IPS-NIHi7 (cell line): Measurements from ENCODE around the gene ANKRD31.
"Not testable (repeated sequence)": the region's sequence is repeated elsewhere in the genome, so short reads cannot be mapped to it uniquely, and the experiment has no call there.

Source experiments
- DNase-seq: peaks from one replicate; pipeline ENCODE4 v3.0.0; 2012; ENCODE audit warnings: mixed read lengths; ENCODE audit errors: extremely low spot score

The ANKRD31 gene, protein sequence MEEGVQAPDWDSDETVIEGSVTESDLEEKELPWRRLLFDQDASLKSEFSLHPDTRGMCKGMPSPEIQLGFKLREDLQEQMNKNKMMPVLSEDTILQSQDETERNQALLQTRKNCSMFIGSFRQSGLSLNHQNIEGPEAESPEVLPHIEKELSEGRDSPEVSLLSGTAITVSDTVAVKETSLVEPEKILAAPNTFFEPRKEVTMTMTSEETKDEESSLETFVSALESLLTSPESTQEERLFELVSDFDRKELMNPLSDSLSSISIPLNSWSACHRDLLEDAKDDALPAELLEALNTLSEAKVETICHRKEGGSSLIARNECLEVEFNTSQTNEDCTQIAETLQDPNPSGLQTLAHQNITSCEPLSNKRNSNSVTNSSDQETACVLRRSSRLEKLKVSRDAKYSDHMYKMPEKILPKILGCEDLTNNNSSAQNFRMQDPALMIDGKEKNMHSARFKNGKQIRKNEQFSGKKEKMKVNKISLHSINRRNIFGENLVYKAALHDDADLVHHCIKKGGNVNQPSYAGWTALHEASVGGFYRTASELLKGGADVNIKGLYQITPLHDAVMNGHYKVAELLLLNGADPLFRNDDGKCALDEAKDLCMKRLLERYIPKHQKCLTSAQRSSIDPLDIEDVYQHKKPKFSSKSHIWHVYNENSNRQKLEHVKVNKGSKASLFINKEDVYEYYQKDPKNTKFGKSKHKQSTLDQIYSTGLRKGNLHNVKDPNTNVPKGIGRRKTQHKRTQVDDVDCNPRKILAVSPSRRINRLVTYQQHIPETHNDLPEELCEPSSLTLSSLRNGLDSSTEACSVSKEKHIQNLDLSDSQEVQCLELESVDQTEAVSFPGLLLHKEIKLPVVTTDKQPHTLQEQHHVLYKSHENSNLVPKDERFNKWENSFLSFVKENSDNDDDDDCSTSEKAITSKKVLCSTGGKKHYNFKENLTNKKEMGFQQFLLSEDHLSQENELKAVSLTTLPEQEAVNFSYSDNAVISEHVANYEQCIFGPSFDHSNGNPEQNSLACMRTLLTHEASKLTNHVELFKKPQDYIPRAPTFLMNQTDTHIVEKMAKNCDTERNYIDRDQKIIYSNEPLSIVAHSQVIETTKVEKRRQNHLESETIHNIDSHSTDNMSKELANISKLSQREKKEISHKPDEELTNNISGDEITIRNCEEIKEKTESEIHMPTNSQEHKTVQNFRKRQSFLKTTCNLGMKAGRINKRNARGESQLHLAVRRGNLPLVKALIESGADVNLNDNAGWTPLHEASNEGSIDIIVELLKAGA (N-terminal part only)

DNA sequence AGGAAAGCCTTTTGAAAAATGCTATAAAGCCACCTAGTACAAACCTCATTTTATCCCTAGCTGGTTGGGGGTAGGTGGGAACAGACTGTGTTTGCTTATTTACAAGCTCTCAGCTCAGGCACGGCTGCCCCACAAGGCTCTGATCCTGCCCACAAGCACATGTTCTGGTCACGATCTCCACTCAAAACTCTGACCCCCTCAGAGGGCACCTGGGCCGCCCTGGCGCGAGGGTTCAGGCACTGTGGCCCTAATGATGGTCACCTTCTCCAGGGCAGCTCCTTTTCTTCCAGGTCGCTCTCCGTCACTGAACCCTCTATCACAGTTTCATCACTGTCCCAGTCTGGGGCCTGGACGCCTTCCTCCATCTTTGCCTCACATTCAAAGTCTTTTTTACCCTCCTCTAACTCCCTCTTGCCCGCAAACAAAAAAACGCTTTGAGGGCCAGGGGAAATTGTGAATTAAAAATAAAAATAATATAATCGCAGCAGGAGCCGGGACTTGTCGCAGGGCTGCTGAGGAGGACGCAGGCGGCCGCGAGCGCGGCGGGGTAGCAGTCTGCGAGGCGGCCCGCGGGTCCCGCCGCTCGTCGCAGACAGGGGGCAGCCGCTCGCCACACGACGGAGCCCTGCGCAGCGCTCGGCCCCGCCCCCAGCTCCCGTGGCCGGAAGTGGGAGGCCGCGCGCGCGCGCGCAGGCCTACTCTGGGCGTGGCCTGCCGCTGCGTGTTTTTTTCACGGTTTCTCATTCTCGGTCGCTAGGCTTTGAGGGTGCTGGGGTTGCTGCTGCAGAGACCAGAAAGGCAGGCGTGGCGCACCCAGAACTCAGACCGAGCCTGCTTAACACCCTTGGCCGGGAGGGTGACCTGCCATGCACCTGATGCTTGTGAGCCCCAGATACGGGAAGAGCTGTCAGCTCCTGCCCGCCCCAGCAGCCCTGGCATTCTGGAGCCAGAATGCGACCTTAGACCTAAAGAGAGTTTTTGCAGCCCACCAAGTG is at the start of gene ANKRD31:
Gene ANKRD31 (minus strand): TSS at position 557 of the 995 bp plus-strand sequence. CDS start 192 bp downstream, at position 365.
- DNase-seq: peak; percentile 93

DNA sequence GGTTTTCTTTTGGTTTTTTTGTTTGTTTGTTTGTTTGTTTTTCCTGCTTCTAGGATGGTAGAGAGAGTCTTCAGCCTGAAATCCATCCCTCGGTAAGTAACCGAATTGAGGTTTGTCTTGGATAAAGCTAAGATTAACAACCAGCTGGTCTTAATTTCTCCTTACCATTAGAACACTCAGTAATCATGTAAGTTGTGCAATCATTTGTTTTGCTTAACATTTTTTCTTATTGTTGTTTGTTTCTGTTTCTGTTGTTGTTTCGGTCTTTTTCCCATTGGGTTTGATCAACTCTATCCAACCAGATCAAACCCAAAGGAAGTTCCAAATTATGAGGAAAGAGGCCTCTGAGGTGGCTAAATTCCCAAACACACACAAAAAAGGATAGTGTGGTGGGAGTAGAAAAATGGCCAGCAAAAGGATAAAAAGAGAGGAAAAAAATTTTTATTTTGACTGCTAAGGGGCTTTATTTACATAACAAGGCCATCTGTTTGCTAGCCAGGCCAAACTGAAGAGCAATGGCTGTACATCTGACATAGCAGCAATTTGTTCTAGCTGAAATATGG is 49.6 kb upstream of the ANKRD31 start:
- DNase-seq: no peak

DNA sequence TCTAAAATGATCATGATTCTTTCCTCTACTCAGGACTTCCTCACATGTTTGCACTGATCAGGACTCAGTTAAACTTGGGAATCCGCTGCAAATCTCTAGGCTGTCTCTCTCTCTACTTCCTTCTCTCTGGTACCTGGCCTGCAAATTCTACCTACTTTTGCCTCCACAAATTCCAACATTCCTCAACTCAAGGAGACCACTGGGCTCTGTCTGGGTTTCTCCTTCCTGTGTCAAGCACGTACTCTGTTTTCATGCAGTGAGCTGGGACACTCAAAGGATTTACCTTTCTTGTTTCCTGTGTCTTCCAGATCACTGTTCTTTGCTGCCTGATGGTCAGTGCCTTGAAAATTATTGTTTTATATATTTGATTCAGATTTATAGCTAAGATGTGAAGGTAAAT is 45.9 kb upstream of the ANKRD31 start:
- no peak for DNase-seq

DNA sequence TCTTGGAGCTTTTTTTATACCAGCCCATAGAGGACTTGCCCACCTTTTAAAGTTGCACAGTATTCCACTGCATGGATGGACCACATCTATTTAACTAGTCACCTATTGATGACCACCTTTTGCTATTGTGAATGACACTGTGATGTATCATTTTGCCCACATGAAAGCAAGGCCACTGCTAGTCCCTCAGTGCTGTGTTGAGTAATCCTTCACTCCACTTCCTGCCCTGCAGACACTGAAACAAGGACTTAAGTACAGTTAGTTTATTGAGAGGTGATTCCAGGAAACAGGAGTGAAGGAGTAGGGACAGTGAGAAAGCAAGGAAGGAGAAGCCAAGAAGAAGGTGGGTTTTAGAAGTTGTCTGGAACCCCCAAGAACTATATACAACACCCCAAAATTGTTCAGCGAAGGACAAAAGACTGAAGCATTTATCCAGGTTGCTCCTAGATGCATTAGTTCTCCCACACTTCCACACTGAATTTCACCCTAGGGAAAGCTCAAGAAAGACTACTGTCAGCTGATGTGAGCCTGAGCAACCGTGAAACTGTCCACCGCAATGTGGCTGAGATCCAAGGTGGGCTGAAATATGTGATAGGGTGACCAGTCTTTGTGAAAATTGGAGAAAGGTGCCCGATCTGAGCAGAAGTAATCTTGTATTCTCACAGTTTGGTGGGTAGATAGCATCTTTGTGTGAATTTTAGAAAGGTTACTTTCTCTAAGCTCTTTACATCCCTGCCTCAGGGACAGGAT is 45.2 kb upstream of the ANKRD31 start:
- no peak for DNase-seq

DNA sequence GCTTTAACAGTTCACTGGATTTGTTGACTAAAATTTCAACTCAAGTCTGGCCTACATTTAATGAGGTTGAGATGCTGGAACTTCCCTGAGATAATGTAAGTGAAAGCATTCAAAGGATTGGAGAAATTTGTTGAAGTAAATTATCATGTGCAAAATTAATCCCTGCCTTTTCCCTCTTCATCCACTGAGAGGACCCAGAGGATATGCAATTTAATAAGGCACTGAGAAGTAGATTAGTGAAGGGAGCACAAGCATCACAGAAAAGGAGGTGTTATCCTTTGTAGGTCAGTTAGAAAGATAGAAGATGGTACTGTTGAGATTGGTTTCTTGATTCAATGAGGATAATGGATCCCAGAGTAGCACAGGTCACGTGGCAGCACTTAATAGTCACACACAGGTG is 42.6 kb upstream of the ANKRD31 start:
- DNase-seq: no peak

DNA sequence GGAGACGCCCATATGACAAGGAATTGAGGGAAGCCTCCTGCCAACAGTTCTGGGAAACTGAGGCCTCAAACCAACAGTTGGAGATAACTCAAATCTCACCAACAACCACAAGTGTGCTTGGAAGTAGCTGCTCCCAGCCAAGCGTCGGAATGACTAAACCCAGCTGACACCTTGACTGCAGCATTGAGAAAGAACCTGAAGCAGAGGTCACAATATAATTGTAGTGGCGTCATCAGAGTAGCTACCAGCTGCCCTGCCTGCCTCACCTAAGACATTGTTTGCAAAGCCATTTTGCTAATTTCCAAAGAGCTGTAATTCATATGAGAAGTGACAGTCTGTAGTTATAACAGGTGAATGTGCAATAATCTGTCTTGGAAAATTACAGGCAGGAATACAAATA is 40.8 kb upstream of the ANKRD31 start:
- no peak for DNase-seq

DNA sequence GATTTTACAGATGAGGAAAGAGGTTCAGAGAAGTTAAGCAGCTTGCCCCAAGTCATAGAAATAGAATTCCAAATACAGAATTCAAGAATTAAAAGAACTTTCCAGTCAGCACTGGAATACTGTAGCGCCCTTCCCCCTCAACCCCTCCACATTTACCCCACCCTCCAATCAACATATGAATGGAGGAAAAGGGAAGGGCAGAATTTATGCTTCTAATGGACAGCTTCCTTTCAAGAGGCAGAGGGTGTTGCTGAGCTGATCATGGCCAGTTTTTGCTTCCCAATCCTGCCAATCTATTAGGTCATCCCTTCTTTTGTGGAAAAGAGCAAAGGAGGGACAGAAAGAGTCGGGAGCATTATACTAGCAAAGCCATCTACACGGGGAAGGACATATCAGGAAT is 39.1 kb upstream of the ANKRD31 start:
- DNase-seq: peak; percentile 51

DNA sequence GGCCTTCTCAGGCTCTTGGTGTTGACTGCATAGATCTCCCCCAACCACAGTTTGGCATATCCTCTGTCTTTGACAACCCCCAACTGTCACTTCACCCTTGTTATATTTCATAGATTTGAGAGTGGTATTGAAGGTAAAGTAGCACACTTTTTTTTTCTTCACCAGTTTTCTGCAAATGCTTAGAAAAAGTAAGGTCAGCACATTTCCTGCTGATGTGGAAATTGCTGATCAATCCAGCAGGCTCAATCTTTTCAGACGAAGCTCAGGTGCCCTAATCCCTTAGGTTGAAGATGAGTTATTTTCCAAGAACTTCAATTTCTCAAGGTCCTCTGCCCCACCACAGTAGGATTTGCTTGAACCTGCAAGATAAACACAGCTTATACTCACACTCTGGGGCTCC is 38.5 kb upstream of the ANKRD31 start:
- no peak for DNase-seq

DNA sequence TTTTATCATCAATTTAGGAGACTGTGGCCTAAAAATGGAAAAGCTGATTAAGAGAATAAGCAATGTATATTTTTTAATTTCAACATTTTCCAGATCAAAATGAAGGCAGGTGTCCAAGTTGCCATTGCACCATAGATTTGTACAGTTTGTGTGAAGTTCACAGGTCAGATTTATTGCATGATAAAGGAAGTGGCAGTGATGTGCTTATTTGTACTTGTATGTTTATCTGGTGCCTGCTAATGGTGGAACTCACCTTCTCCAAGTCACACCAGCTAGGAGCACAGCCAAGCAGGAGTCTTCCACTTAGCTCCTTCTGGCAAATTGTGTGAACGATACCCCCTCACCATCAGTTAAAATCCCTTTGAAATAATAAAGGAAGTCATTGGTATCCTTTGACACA is 37.8 kb upstream of the ANKRD31 start:
- no peak for DNase-seq

DNA sequence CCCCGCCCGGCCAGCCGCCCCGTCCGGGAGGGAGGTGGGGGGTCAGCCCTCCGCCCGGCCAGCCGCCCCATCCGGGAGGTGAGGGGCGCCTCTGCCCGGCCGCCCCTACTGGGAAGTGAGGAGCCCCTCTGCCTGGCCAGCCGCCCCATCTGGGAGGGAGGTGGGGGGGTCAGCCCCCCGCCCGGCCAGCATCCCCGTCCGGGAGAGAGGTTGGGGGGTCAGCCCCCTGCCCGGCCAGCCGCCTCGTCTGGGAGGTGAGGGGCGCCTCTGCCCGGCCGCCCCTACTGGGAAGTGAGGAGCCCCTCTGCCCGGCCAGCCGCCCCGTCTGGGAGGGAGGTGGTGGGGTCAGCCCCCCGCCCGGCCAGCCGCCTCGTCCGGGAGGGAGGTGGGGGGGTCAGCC is 33.9 kb upstream of the ANKRD31 start:
- not testable (repeated sequence) for DNase-seq

DNA sequence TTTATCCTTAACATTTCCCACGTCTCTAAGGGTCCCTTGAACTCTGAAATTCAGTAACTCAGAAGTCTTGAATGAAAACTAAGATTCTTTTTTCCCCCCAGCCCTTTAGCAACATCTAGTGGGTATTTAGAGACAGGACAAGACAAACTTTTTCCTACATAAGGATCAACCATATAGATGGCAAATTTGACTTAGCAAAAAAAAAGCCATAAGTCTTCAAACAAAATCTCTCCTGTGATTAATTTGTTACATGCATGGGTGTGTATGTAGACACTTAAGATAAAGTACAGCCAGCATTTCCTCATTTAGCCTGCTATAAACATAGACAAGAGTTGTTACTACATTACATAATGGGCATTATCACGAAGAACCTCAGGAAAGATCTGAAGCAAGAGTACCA is 29.1 kb upstream of the ANKRD31 start:
- DNase-seq: peak; percentile 43

DNA sequence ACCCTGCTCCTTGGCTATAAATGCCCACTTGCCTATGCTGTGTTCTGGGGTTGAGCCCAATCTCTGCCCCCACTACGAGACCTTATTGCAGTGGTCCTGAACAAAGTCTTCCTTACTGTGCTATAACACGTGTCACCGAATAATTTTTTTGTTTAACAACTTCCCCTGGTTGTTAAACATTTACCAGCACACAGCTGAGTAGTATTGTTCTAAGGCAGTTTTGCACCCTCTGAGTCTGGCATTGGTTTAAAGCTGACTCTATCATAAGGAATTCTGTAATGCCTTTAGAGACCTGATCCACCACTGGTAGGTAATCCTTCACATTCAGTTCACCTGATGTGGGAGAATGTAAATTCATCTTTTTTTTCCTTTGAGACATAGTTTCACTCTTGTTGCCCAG is 25.6 kb upstream of the ANKRD31 start:
- DNase-seq: no peak

DNA sequence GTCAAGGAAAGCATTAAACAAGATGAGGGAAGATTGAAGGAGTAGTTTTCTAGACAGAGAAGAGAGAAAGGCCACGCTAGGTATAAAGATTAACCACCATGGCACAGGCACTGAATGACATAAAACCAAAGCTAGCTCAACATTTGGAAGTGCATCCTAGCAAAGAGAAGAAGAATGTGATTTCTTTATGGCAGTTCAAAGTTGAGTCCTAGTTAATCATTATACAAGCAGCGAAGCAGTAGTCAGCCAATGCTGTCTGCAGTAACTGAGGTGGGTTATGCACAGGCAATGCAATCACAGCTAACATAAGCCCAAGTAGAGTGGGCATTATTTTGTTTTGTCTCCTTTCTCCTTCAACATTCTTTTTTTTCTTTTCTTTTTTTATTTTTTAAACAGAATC is 24.0 kb upstream of the ANKRD31 start:
- DNase-seq: no peak

DNA sequence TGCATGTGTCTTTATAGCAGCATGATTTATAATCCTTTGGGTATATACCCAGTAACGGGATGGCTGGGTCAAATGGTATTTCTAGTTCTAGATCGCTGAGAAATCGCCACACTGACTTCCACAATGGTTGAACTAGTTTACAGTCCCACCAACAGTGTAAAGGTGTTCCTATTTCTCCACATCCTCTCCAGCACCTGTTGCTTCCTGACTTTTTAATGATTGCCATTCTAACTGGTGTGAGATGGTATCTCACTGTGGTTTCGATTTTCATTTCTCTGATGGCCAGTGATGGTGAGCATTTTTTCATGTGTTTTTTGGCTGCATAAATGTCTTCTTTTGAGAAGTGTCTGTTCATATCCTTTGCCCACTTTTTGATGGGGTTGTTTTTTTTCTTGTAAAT is 13.8 kb upstream of the ANKRD31 start:
- DNase-seq: not testable (repeated sequence)

DNA sequence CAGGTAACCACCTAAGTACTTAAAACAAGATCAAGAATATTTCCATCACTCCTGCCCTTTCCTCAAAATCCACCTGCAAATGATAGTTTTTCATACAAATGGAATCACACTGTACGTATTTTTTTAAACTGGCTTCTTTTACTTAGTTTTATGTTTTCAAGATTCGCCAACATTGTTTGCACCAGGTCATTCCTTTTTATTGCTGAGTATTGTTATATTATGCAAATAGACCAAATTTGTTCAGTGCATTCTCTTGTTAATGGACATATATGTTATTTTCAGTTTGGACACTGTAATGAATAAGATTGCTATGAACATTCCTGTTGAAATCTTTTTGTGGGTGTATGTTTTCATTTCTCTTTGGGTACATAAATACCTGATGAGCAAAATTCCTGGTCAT is 8.3 kb upstream of the ANKRD31 start:
- DNase-seq: no peak

DNA sequence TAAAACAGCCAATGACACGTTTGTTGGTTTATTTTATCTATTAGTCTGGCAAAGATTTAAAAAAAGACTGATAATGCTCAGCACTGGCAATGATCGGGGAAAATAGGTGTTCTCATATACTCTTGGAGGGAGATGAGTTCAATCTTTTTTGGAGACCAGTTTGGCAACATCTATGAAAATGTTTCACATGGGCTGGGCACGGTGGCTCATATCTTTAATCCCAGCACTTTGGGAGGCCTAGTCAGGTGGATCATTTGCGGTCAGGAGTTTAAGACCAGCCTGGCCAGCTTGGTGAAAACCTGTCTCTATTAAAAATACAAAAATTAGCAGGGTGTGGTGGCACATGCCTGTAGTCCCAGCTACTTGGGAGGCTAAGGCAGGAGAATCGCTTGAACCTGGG is 6.8 kb upstream of the ANKRD31 start:
- DNase-seq: no peak

DNA sequence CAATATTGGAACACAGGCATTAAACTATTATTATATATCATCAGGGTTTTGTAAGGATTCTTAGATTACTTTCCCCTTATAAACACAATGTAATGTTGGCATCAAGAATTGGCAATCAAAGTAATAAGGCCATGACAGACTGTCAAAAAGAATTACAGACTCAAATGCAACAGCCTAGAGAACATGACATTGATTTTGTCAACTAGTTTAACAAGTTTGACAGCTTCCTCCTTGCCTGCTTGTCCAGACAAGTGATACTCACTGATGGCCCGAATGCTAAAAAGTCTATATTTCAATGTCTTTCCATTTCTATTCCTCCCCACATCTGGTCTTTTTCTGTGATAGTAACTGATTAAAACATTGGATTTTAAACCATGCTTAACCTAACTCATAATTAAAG is 6.4 kb upstream of the ANKRD31 start:
- no peak for DNase-seq

DNA sequence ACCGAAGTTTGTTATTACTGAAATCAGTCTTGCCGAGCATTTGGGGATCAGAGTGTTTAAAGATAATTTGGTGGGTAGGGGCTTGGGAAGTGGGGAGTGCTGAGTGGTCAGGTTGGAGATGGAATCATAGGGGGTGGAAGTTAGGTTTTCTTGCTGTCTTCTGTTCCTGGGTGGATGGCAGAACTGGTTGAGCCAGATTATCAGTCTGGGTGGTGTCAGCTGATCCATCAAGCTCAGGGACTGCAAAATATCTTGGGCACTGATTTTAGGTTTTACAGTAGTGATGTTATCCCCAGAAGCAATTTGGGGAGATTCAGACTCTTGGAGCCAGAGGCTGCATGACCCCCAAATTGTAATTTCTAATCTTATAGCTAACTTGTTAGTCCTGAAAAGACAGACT is 5.4 kb upstream of the ANKRD31 start:
- DNase-seq: no peak

DNA sequence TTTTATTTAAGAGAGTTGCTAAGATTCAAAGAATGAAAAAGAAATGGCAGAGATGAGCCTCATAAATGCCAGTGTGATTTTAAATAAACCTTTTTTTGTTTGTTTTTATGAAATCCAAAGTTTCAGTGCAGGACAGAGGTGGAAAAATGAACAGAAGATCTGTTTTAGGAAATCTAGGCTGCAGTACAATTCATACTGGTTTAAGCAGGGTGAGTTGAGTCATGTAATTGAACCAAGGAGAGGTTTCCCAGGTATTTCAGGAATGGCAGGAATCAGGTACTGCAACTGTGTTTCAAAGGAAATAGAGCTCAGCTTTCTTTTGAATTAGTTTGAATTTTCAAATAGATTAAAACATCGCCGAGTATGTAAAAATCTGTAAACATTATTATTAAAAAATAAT is 3.0 kb upstream of the ANKRD31 start:
- DNase-seq: peak; percentile 61

DNA sequence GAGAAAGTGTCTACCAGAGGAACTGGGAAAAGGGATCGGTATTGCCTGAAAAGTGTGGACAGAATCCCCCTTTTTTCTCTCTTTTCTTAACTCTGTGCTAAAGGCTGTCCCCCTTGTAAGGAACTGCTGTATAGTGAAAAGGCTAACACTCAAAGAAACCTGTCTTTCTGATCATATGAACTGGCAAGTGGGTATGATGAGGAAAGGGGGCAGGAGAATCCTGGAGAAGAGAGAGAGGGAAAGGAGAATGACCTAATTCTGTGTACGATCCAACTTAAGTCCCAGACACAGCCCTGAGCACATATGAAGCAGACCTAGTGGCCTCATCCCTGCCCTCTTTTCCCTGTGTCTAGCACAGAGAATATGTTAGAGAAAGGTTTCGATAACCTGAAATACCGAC is 967 bp downstream of the ANKRD31 start:
- no peak for DNase-seq
